HepG2 (cell line): ENCODE results near the gene PNP. TPM values are rescaled to one million over a fixed set of nuclear protein-coding genes. Genes with fewer than 3 reads are reported as not detected.
A peak's percentile ranks its signal among the peaks of the same experiment; 100 is the strongest.

ENCODE experiments used
- FUBP1 ChIP-seq: sonication (generic); formaldehyde crosslinking; IDR thresholded peaks from 2 replicates; pipeline ENCODE4 v1.5.1; 2020; ENCODE audit warnings: missing genetic modification reagents, mild to moderate bottlenecking, borderline replicate concordance
- HNF1A ChIP-seq, 2 experiments: sonication (generic) in 1 of 2; formaldehyde crosslinking in 1 of 2; IDR thresholded peaks; 2 replicates each; pipeline versions ENCODE4 v1.4.0 to v1.6.1; 2016 to 2020; ENCODE audit warnings: borderline replicate concordance in 1 of 2, low read depth in 1 of 2, mild to moderate bottlenecking in 1 of 2, missing genetic modification reagents in 1 of 2
- RFXAP ChIP-seq: sonication (generic); formaldehyde crosslinking; IDR thresholded peaks from 2 replicates; pipeline ENCODE4 v1.4.0; 2020; ENCODE audit warnings: missing genetic modification reagents, borderline replicate concordance
- SKIL ChIP-seq: sonication (generic); formaldehyde crosslinking; IDR thresholded peaks from 2 replicates; pipeline ENCODE4 v1.8.0; 2022; ENCODE audit warnings: missing genetic modification reagents, mild to moderate bottlenecking, moderate library complexity, borderline replicate concordance
- ZBED4 ChIP-seq: sonication (generic); formaldehyde crosslinking; IDR thresholded peaks from 2 replicates; pipeline ENCODE4 v1.4.0; 2020; ENCODE audit warnings: missing genetic modification reagents, borderline replicate concordance
- ZFP82 ChIP-seq: sonication (generic); formaldehyde crosslinking; IDR thresholded peaks from 2 replicates; pipeline ENCODE4 v1.5.1; 2020; ENCODE audit warnings: mild to moderate bottlenecking, missing genetic modification reagents, borderline replicate concordance
- ZNF362 ChIP-seq: sonication (generic); formaldehyde crosslinking; IDR thresholded peaks from 2 replicates; pipeline ENCODE4 v1.4.0; 2020; ENCODE audit warnings: missing genetic modification reagents, mild to moderate bottlenecking, borderline replicate concordance
- ZNF546 ChIP-seq: sonication (generic); formaldehyde crosslinking; conservative IDR thresholded peaks from 2 replicates; pipeline ENCODE4 v1.8.1; 2023; ENCODE audit warnings: mild to moderate bottlenecking, missing genetic modification reagents
- ZNF713 ChIP-seq: sonication (generic); formaldehyde crosslinking; IDR thresholded peaks from 2 replicates; pipeline ENCODE4 v1.4.0; 2020; ENCODE audit warnings: mild to moderate bottlenecking, missing genetic modification reagents
- ZSCAN5A ChIP-seq: sonication (generic); formaldehyde crosslinking; IDR thresholded peaks from 2 replicates; pipeline ENCODE4 v1.8.0; 2022; ENCODE audit warnings: mild to moderate bottlenecking, missing genetic modification reagents, borderline replicate concordance
- polyA plus RNA-seq, 8 experiments: library from polyadenylated mRNA; depleted of rRNA in 3 of 8; stranded (reverse) in 7 of 8; unstranded in 1 of 8; fragments of >200 nt; fragmentation: Illumina TruSeq in 4 of 8; extraction: Trizol in 4 of 8; gene quantifications; 2 replicates each; pipeline versions ENCODE4 v1.2.1 to v1.2.3, GENCODE V29; 2011 to 2016; ENCODE audit warnings: low read depth in 4 of 8, missing spikeins in 1 of 8, mixed read lengths in 1 of 8; ENCODE audit not compliant: insufficient read depth in 1 of 8
- total RNA-seq, 5 experiments: library from RNA; depleted of rRNA; stranded (reverse); fragments of >200 nt; fragmentation: Illumina TruSeq; extraction: Trizol; gene quantifications; 2 replicates each; pipeline ENCODE4 v1.2.3, GENCODE V29; 2016; ENCODE audit warnings: low read depth in 1 of 5

Gene PNP
- total and polyA plus RNA-seq, 2 of the 13 experiments (the other 11 are each of a cell fraction or from before 2014, with no cell fraction given): 45.4 to 74.8 TPM

GRCh38 chr14:20454516-20455354 is 14.5 kb upstream of the PNP start, which contains the start of the genes APEX1 and OSGEP (continued):
- TF ChIP-seq HNF1A (IDR thresholded peaks at IDR 0.05; ENCODE audit: low read depth): no peak
- TF ChIP-seq HNF1A (CRISPR knock-in tag; IDR thresholded peaks at IDR 0.05; ENCODE audit: borderline replicate concordance): peak; percentile 43; the same call in 1 of the 2 replicates
- peak; percentile 29; the same call in 1 of the 2 replicates for TF ChIP-seq ZNF362 (CRISPR knock-in tag)
- peak; percentile 27 for TF ChIP-seq ZFP82 (CRISPR knock-in tag)
- TF ChIP-seq ZNF546 (CRISPR knock-in tag): peak; percentile 61
- no peak for TF ChIP-seq SKIL
- TF ChIP-seq ZBED4 (CRISPR knock-in tag): 0 out of 2 replicates have a peak, but pooled peaks have one; percentile 12
- no peak for TF ChIP-seq FUBP1 (CRISPR knock-in tag)
- TF ChIP-seq ZNF713 (CRISPR knock-in tag): peak; percentile 84; the same call in 1 of the 2 replicates
- TF ChIP-seq RFXAP (CRISPR knock-in tag): peak; percentile 15; the same call in 1 of the 2 replicates
- TF ChIP-seq ZSCAN5A (CRISPR knock-in tag): peak; percentile 41; the same call in 1 of the 2 replicates
